A673 (cell line): ENCODE results near the gene CCL21.

ENCODE experiments used
- EZH2 ChIP-seq: fragments of 200-600 bp; sonication (generic); IDR thresholded peaks from 2 replicates; pipeline ENCODE4 v1.6.1; 2017; ENCODE audit warnings: borderline replicate concordance, low read depth, mild to moderate bottlenecking, mixed read lengths, antibody characterized with exemption, low read length; ENCODE audit not compliant: poor library complexity, severe bottlenecking
- TF ChIP-seq, protein P1 (sequence below): fragments of 300-800, 200-600 bp; sonication (generic); conservative IDR thresholded peaks from 2 replicates; pipeline ENCODE4 v1.5.1; 2017; ENCODE audit warnings: low read depth, mild to moderate bottlenecking, antibody characterized with exemption, low read length, moderate library complexity, mixed read lengths

- TF ChIP-seq, protein P1, sequence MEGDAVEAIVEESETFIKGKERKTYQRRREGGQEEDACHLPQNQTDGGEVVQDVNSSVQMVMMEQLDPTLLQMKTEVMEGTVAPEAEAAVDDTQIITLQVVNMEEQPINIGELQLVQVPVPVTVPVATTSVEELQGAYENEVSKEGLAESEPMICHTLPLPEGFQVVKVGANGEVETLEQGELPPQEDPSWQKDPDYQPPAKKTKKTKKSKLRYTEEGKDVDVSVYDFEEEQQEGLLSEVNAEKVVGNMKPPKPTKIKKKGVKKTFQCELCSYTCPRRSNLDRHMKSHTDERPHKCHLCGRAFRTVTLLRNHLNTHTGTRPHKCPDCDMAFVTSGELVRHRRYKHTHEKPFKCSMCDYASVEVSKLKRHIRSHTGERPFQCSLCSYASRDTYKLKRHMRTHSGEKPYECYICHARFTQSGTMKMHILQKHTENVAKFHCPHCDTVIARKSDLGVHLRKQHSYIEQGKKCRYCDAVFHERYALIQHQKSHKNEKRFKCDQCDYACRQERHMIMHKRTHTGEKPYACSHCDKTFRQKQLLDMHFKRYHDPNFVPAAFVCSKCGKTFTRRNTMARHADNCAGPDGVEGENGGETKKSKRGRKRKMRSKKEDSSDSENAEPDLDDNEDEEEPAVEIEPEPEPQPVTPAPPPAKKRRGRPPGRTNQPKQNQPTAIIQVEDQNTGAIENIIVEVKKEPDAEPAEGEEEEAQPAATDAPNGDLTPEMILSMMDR, result no peak
- no peak for TF ChIP-seq EZH2
These were observed 549 bp downstream of the CCL21 start for GRCh38 chr9:34709196-34709978.
